KMS-11 (cell line): ENCODE results near the gene GIPC2.

ENCODE experiments used
- H2AFZ ChIP-seq: fragments of 200-600 bp; sonication (generic); 2 replicates; pipeline ENCODE4 v1.6.1; 2016; ENCODE audit warnings: antibody characterized with exemption, mixed run types, low read depth
- H3K27ac ChIP-seq: fragments of 200-600 bp; sonication (generic); 2 replicates; pipeline ENCODE4 v1.6.1; 2016; ENCODE audit warnings: mild to moderate bottlenecking, mixed run types
- H3K27me3 ChIP-seq: fragments of 200-600 bp; sonication (generic); 2 replicates; pipeline ENCODE4 v1.6.1; 2017; ENCODE audit warnings: mild to moderate bottlenecking, low read depth, mixed run types, moderate library complexity; ENCODE audit not compliant: insufficient read depth
- H3K36me3 ChIP-seq: fragments of 200-600 bp; sonication (generic); 2 replicates; pipeline ENCODE4 v1.6.1; 2017; ENCODE audit warnings: mild to moderate bottlenecking, mixed run types; ENCODE audit not compliant: insufficient read depth
- H3K4me1 ChIP-seq: fragments of 200-600 bp; sonication (generic); 2 replicates; pipeline ENCODE4 v1.6.1; 2016; ENCODE audit warnings: mild to moderate bottlenecking, low read depth, mixed run types; ENCODE audit not compliant: poor library complexity, severe bottlenecking
- H3K4me2 ChIP-seq: fragments of 200-600 bp; sonication (generic); 2 replicates; pipeline ENCODE4 v1.7.0; 2016; ENCODE audit warnings: mild to moderate bottlenecking, mixed run types
- H3K4me3 ChIP-seq: fragments of 200-600 bp; sonication (generic); IDR thresholded peaks from 2 replicates; pipeline ENCODE4 v1.6.1; 2017; ENCODE audit warnings: low read depth, low read length, mixed read lengths; ENCODE audit not compliant: insufficient read depth
- H3K79me2 ChIP-seq: fragments of 200-600 bp; sonication (generic); 2 replicates; pipeline ENCODE4 v1.6.1; 2016; ENCODE audit warnings: low read depth, mixed run types; ENCODE audit not compliant: insufficient read depth
- H3K9ac ChIP-seq: fragments of 200-600 bp; sonication (generic); 2 replicates; pipeline ENCODE4 v1.6.1; 2016; ENCODE audit warnings: mild to moderate bottlenecking, mixed run types
- H4K20me1 ChIP-seq: fragments of 200-600 bp; sonication (generic); 2 replicates; pipeline ENCODE4 v1.6.1; 2016; ENCODE audit warnings: mild to moderate bottlenecking, mixed run types; ENCODE audit not compliant: insufficient read depth
- CTCF ChIP-seq: fragments of 200-600 bp; sonication (generic); conservative IDR thresholded peaks from 2 replicates; pipeline ENCODE4 v1.6.1; 2017; ENCODE audit warnings: low read depth, mild to moderate bottlenecking, antibody characterized with exemption, low read length, moderate library complexity, mixed read lengths

The GIPC2 gene

DNA sequence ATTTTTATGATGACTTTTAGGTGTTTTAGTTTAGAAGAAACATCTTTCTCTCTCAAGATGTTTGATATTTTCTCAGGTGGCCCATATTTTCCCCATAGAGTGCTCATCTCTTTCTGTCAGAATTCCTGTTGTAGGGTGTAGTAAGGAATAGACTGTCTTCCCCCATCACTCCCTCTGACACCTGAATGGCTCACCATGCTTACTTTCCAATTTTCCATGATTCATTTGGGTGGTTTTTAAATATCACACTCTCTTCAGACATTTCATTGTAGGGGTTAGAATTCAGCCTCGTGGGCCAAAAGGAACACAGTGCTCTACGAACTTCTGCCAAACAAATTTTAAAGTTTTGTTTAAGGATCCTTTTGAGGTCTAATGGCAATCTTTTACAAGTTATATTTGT, 24.0 kb downstream of the GIPC2 start:
- no peaks in the 10 kb centered on the region for H3K27me3 ChIP-seq
- H3K4me3 ChIP-seq: no peak overlapping the region
- no peaks in the 10 kb centered on the region for H3K79me2 ChIP-seq
- no peaks in the 10 kb centered on the region for H3K4me1 ChIP-seq
- no peak overlapping the region for H3K27ac ChIP-seq
- H3K9ac ChIP-seq: no peak overlapping the region
- no peaks in the 10 kb centered on the region for H3K36me3 ChIP-seq
- no peak overlapping the region for H3K4me2 ChIP-seq
- no peaks in the 10 kb centered on the region for H4K20me1 ChIP-seq
- H2AFZ ChIP-seq: no peak overlapping the region
- no peak for TF ChIP-seq CTCF

GRCh38 chr1:78070210-78070609, 24.4 kb downstream of the GIPC2 start:
- Histone ChIP-seq H2AFZ (no peak overlapping the region), H3K4me1 (no peaks in the 10 kb centered on the region), H3K79me2 (no peaks in the 10 kb centered on the region), H3K36me3 (no peaks in the 10 kb centered on the region), H4K20me1 (no peaks in the 10 kb centered on the region), H3K27ac (no peak overlapping the region), H3K9ac (no peak overlapping the region), H3K4me2 (no peak overlapping the region), H3K27me3 (no peaks in the 10 kb centered on the region), H3K4me3 (no peak overlapping the region)
- TF ChIP-seq CTCF: no peak

DNA sequence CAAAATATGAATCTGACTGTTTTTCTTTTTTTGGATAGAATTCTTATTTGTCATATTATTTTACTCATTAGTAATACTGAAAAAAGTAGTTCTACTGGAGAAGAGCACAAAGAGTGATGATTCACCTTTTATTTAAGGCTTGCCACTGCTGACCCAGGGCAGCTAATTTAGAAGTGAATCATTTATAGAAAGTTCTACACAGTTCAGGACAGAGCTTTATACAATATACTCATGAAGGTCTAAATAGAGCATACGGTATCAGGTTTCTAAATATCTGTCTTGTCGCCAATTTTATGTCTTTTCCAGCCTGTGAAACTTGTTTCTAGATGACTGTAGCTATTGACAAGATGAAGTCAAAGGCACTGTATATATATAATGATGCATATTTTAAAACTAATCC, 25.0 kb downstream of the GIPC2 start:
- H3K4me1 ChIP-seq: no peaks in the 10 kb centered on the region

GRCh38 chr1:78071696-78072095, 25.9 kb downstream of the GIPC2 start:
- Histone ChIP-seq H2AFZ (no peak overlapping the region), H3K36me3 (no peaks in the 10 kb centered on the region), H3K9ac (no peak overlapping the region), H3K27me3 (no peaks in the 10 kb centered on the region), H4K20me1 (no peaks in the 10 kb centered on the region), H3K79me2 (no peaks in the 10 kb centered on the region), H3K4me2 (no peak overlapping the region), H3K4me3 (no peak overlapping the region), H3K4me1 (no peaks in the 10 kb centered on the region), H3K27ac (no peak overlapping the region)
- TF ChIP-seq CTCF: no peak

More for the DNA sequence above, 25.0 kb downstream of the GIPC2 start:
- TF ChIP-seq CTCF: no peak
- no peak overlapping the region for H3K9ac ChIP-seq
- no peaks in the 10 kb centered on the region for H3K27me3 ChIP-seq
- H3K27ac ChIP-seq: no peak overlapping the region
- no peak overlapping the region for H3K4me2 ChIP-seq
- no peaks in the 10 kb centered on the region for H3K79me2 ChIP-seq
- H2AFZ ChIP-seq: no peak overlapping the region
- H4K20me1 ChIP-seq: no peaks in the 10 kb centered on the region
- no peaks in the 10 kb centered on the region for H3K36me3 ChIP-seq
- no peak overlapping the region for H3K4me3 ChIP-seq

- Histone ChIP-seq H3K36me3 (no peaks in the 10 kb centered on the region), H3K27ac (no peak overlapping the region), H2AFZ (no peak overlapping the region), H3K27me3 (no peaks in the 10 kb centered on the region), H3K4me2 (no peak overlapping the region), H3K79me2 (no peaks in the 10 kb centered on the region), H3K4me3 (no peak overlapping the region), H3K4me1 (no peaks in the 10 kb centered on the region), H3K9ac (no peak overlapping the region), H4K20me1 (no peaks in the 10 kb centered on the region)
- TF ChIP-seq CTCF: no peak
These were observed 26.4 kb downstream of the GIPC2 start for GRCh38 chr1:78072216-78072615.
